Measurements from ENCODE around the gene HOXB6.

Gene HOXB6

GRCh38 chr17:48594538-48595277, 10.1 kb downstream of the HOXB6 start:
- ChIA-PET CTCF (interaction anchor here (0.6 to 6.0 kb wide), 21 partner anchors 12 to 380 kb away, joined by 3 to 52 read pairs (median 6); no protein-coding TSS in a partner anchor), POLR2A (no interaction called here)
- Histone ChIP-seq H3K36me3 (ENCODE audit: control insufficient read depth in 2 of 2, insufficient read depth in 1 of 2, low read length in 2 of 2) (peaks cover 5 to 46% of the 10 kb centered on the region in 2 experiments; a peak in 2 of 3 replicates), H3K9me3 (ENCODE audit: control insufficient read depth, insufficient read depth, low read depth, low read length) (no peaks in the 10 kb centered on the region), H3K4me1 (ENCODE audit: control insufficient read depth, insufficient read depth, low read length) (peaks cover 38% of the 10 kb centered on the region), H3K4me3 (ENCODE audit: low read depth, low read length) (no peak overlapping the region), H3K27ac (ENCODE audit: extremely low read depth, low read depth, low read length) (peak overlapping the region; percentile 68)
- TF ChIP-seq OVOL3 (tag by site-specific recombination; IDR thresholded peaks at IDR 0.05) (no peak), ZNF521 (tag by site-specific recombination; IDR thresholded peaks at IDR 0.05) (no peak), ZSCAN16 (tag by site-specific recombination; IDR thresholded peaks at IDR 0.05) (no peak), WT1 (tag by site-specific recombination; IDR thresholded peaks at IDR 0.05) (no peak), HOXD13 (CRISPR knock-in tag; IDR thresholded peaks at IDR 0.05; ENCODE audit: borderline replicate concordance) (no peak), ZNF416 (tag by site-specific recombination; IDR thresholded peaks at IDR 0.05) (no peak), MYNN (tag by site-specific recombination; IDR thresholded peaks at IDR 0.05; ENCODE audit: borderline replicate concordance) (no peak), ZNF335 (tag by site-specific recombination; conservative IDR thresholded peaks at IDR 0.05) (peak; percentile 88), HIC1 (tag by site-specific recombination; IDR thresholded peaks at IDR 0.05) (no peak), ZBTB20 (tag by site-specific recombination; IDR thresholded peaks at IDR 0.05) (peak; percentile 11; the same call in 1 of the 2 replicates), ZNF600 (tag by site-specific recombination; IDR thresholded peaks at IDR 0.05) (0 out of 2 replicates have a peak, but pooled peaks have one; percentile 8), ZNF112 (tag by site-specific recombination; IDR thresholded peaks at IDR 0.05) (no peak), ZNF596 (tag by site-specific recombination; IDR thresholded peaks at IDR 0.05) (no peak; the same call in 1 of the 2 replicates), ZNF214 (tag by site-specific recombination; IDR thresholded peaks at IDR 0.05; ENCODE audit: borderline replicate concordance) (no peak), ZFP69B (tag by site-specific recombination; IDR thresholded peaks at IDR 0.05) (no peak), ZNF174 (tag by site-specific recombination; IDR thresholded peaks at IDR 0.05) (no peak)
- TF ChIP-seq, protein P1, sequence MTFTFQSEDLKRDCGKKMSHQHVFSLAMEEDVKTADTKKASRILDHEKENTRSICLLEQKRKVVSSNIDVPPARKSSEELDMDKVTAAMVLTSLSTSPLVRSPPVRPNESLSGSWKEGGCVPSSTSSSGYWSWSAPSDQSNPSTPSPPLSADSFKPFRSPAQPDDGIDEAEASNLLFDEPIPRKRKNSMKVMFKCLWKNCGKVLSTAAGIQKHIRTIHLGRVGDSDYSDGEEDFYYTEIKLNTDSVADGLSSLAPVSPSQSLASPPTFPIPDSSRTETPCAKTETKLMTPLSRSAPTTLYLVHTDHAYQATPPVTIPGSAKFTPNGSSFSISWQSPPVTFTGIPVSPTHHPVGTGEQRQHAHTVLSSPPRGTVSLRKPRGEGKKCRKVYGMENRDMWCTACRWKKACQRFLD (tag by site-specific recombination; IDR thresholded peaks at IDR 0.05), result no peak
- TF ChIP-seq, protein P2, sequence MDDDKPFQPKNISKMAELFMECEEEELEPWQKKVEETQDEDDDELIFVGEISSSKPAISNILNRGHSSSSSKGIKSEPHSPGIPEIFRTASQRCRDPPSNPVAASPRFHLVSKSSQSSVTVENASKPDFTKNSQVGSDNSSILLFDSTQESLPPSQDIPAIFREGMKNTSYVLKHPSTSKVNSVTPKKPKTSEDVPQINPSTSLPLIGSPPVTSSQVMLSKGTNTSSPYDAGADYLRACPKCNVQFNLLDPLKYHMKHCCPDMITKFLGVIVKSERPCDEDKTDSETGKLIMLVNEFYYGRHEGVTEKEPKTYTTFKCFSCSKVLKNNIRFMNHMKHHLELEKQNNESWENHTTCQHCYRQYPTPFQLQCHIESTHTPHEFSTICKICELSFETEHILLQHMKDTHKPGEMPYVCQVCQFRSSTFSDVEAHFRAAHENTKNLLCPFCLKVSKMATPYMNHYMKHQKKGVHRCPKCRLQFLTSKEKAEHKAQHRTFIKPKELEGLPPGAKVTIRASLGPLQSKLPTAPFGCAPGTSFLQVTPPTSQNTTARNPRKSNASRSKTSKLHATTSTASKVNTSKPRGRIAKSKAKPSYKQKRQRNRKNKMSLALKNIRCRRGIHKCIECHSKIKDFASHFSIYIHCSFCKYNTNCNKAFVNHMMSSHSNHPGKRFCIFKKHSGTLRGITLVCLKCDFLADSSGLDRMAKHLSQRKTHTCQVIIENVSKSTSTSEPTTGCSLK (tag by site-specific recombination; IDR thresholded peaks at IDR 0.05), result no peak
- TF ChIP-seq, protein P3, sequence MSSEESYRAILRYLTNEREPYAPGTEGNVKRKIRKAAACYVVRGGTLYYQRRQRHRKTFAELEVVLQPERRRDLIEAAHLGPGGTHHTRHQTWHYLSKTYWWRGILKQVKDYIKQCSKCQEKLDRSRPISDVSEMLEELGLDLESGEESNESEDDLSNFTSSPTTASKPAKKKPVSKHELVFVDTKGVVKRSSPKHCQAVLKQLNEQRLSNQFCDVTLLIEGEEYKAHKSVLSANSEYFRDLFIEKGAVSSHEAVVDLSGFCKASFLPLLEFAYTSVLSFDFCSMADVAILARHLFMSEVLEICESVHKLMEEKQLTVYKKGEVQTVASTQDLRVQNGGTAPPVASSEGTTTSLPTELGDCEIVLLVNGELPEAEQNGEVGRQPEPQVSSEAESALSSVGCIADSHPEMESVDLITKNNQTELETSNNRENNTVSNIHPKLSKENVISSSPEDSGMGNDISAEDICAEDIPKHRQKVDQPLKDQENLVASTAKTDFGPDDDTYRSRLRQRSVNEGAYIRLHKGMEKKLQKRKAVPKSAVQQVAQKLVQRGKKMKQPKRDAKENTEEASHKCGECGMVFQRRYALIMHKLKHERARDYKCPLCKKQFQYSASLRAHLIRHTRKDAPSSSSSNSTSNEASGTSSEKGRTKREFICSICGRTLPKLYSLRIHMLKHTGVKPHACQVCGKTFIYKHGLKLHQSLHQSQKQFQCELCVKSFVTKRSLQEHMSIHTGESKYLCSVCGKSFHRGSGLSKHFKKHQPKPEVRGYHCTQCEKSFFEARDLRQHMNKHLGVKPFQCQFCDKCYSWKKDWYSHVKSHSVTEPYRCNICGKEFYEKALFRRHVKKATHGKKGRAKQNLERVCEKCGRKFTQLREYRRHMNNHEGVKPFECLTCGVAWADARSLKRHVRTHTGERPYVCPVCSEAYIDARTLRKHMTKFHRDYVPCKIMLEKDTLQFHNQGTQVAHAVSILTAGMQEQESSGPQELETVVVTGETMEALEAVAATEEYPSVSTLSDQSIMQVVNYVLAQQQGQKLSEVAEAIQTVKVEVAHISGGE (tag by site-specific recombination; conservative IDR thresholded peaks at IDR 0.05; ENCODE audit: low read depth), result 0 out of 2 replicates have a peak, but pooled peaks have one; percentile 4
- TF ChIP-seq, protein P4, sequence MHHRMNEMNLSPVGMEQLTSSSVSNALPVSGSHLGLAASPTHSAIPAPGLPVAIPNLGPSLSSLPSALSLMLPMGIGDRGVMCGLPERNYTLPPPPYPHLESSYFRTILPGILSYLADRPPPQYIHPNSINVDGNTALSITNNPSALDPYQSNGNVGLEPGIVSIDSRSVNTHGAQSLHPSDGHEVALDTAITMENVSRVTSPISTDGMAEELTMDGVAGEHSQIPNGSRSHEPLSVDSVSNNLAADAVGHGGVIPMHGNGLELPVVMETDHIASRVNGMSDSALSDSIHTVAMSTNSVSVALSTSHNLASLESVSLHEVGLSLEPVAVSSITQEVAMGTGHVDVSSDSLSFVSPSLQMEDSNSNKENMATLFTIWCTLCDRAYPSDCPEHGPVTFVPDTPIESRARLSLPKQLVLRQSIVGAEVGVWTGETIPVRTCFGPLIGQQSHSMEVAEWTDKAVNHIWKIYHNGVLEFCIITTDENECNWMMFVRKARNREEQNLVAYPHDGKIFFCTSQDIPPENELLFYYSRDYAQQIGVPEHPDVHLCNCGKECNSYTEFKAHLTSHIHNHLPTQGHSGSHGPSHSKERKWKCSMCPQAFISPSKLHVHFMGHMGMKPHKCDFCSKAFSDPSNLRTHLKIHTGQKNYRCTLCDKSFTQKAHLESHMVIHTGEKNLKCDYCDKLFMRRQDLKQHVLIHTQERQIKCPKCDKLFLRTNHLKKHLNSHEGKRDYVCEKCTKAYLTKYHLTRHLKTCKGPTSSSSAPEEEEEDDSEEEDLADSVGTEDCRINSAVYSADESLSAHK (tag by site-specific recombination; IDR thresholded peaks at IDR 0.05), result 0 out of 2 replicates have a peak, but pooled peaks have one; percentile 36
